Left renal cortex interstitium (tissue), 4 donors: ENCODE measurements around the gene GDF10. TPM values are rescaled to one million over a fixed set of nuclear protein-coding genes. Genes with fewer than 3 reads are reported as not detected.

Experiments used
- DNase-seq, 4 donors: peaks; one replicate each; pipeline ENCODE4 v3.0.0-alpha.2; 2013; ENCODE audit warnings: low read depth in 4 of 4, low spot score in 2 of 4, missing footprints in 1 of 4
- polyA plus RNA-seq, 4 donors: library from polyadenylated mRNA; unstranded; fragments of 120-200 nt; gene quantifications; one replicate each; pipeline ENCODE4 v1.2.1, GENCODE V29; 2013; ENCODE audit not compliant: insufficient read length in 4 of 4

The GDF10 gene
- polyA plus RNA-seq, 4 donors, result 1.2 to 3.1 (median 1.8) TPM

GRCh38 chr10:47268696-47269095 is 31.3 kb upstream of the GDF10 start:
- DNase-seq, result no peak

DNA sequence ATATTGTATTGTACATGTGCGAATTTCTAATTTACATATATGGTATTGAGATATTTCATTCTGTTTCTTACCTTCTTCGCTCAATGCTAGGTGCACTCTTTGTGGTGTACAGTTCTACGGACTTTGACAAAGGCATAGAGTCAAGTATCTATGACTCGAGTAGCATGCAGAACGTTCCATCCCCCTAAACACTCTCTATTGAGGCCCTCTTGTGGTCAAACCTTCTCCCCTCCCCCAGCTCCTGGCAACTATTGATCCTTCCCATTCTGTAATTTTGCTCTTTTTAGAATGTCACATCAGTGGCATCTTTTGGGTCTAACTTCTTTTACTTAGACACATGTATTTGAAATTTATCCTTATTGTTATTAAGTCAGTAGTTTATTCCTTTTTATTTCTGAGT is 30.7 kb upstream of the GDF10 start:
- no peak for DNase-seq

- DNase-seq, result no peak
These were observed 23.9 kb upstream of the GDF10 start for GRCh38 chr10:47276071-47276470.

DNA sequence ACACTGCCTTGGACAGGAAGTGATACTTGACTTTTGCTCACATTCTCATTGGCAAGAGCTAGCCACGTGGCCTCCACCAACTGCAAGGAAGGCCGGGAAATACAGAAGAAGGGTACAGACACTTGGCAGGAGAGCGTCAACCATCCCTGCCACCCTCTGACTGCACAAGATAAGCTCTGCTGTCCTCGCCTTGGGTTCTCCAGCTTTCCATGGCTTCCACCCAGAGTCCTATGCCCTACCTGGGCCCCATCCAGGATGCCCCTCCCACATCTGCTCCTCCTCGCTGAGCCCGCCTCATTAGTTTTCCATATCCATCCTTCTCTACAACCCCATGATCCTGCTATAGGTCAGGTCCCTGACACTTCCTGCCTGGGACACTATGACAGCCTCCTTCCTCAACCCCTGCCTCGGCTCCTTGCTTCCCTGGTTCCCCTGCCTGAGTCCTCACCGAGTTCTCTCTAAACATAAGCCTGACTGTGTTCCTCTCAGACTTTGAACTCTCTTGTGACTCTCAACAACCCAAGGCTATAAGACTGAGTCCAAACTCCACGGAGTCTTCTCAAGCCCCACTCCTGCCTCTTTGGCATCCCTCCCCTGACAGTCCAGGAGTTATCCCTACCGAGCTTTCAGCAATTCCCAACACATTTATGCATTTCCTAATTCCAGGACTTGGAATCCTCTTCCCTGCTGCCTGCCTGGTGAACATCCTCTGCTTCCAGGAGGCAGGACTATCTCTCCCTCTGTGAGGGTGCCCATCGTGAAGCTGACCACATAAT is 23.2 kb upstream of the GDF10 start:
- no peak for DNase-seq

DNA sequence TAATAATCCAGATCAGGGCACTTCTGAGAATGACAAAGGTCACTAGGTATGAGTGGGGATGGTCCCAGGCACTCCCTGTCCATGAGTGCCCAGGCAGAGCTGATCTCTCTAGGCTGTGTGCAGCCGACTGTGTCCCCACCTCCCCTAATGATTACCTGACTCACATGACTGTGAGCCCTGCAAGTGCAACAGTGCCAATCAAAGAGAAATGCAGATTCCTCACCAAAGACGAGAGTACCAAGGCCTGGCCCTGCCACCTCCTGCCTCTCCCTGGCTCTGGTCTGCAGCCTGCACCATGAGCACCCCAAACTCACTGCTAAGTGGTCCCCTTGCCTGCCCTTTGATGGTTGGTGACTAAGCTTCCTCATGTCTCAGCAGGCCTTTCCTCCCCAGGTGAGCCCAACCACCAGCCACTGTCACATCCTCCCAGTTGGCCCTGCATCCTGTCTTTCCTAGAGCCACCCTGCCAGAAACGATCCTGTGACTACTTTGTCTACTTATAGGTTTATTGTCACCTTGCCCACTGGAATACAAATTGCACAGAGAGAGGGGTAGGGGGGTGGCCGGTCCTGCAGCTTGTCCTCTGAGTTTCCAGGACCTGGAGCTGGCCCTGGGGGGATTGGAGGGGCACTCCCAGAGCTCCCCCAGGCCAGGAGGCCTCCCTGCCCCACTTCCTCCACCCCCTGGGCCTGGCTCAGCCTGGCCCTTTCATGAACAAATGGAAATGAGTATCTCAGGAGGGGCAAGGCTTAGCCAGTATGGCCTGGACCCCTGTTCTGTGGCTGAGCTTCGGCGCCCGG is 22.4 kb upstream of the GDF10 start:
- DNase-seq, result no peak

- no peak for DNase-seq
These were observed 21.9 kb upstream of the GDF10 start for GRCh38 chr10:47278152-47278473.

- DNase-seq, result no peak
These were observed 21.3 kb upstream of the GDF10 start for GRCh38 chr10:47278720-47279119.

GRCh38 chr10:47279276-47279675 is 20.7 kb upstream of the GDF10 start:
- no peak for DNase-seq

DNA sequence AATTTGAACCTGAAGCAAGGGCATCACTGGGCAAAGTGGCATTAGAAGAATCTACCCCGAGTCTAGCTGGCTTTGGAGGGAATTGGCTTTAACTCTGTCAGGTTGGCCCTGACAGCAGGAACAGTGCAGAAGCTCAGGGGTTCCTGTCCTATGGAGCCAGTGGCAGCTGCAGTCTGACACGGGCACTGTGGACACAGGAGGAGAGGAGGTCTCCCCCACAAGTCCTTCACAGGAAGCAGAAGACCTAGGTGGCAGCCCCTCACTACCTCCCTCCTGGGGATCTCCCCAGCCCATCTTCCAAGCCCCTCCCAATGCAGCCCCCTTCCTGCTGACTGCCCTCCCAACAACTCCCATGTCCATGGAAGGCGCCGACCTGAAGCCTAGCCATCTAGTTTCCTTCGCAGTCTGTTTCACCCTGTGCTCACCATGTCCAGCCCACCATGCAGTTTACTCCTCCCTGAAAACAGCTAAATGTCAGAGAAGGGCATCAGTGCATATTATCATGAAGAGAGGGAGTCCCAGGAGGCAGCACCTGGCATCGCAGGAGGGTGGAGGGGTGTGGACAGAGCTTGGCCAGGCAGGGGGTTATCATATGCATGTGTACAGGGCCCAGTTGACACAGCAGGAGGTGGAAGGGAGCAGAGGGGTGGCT is 17.9 kb upstream of the GDF10 start:
- DNase-seq, result no peak

DNA sequence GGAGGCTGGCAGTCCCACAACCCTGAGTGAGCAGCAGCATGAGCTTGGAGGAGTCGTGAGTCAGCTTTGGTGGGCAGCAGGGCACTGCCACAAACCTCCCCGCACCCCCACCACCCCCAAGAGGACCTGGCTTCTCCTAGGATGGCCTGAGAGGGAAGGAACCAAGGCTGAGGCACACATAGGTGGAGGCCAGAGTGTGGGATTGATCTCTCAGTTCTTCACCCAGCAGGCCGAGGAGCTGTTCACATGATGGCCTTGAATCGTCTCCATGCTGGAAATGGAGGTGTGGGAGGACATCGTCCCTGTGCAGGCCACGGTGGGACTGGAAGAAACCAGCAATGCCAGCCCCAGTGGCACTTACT is 17.4 kb upstream of the GDF10 start:
- DNase-seq, result no peak

DNA sequence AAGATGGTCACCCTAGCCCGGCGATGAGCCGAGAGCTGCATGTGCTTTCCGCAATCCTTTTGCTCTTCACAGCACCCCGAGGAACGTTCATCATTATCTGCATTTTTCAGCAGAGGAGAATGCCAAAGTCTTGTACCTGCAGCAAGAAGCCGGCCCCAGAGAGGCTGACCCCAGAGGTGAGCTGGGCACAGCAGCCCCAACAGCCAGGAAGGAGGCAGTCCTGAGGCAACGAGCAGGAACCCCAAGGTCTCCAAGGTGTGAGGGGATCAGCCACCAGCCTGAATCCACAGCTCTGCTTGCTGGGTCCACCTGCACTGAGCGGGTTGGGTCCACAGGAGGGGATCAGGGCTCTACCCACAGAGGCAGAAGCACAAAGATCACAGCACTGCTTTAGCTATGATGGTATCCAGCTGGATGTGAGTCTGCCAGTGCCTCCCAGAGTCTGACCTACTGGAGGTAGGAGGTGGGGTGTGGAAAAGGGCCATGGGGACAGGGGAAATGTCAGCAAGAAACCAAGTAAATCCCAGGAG is 16.8 kb upstream of the GDF10 start:
- DNase-seq, result no peak

GRCh38 chr10:47283848-47284247 is 16.1 kb upstream of the GDF10 start:
- DNase-seq, result no peak

DNA sequence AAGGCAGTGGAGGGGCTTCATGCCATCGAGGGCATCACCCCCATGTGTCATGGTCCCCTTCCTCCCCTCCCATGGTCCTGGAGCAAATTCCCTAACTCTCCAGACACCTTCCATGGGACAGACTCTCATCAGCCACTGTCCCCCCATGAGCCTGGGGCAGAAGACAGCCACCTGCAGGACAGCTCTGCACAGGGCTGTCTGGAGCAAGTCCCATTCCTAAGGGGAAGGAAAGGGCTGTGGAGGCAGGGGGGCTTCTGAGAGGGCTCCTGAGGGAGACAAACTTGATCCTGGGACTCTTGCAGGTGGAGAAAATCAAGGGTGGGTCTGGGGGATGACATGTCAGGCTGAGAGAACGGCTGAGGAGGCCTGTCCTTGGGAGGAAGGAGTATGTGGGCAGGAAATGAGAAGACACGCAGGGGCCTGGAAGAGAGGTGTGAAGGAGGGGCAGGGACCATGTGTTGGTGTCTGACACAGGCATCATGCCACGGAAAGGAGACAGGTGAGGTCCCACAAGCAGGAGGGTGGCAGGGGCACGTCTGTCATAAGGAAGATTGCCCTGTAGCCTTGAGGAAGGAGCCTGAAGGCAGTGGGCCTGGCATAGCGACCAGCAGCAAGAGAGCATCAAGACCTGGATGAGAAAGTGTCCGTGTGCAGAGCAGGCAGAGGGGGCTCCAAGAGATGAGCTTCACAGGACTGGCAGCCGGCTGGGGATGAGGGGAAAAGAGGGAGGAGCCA is 14.4 kb upstream of the GDF10 start:
- DNase-seq, result no peak

- DNase-seq, result no peak
These were observed 13.9 kb upstream of the GDF10 start for GRCh38 chr10:47286116-47286505.

GRCh38 chr10:47286591-47287315 is 13.2 kb upstream of the GDF10 start:
- no peak for DNase-seq

- no peak for DNase-seq
These were observed 12.6 kb upstream of the GDF10 start for GRCh38 chr10:47287365-47287802.

GRCh38 chr10:47287805-47288204 is 12.2 kb upstream of the GDF10 start:
- DNase-seq, result no peak

DNA sequence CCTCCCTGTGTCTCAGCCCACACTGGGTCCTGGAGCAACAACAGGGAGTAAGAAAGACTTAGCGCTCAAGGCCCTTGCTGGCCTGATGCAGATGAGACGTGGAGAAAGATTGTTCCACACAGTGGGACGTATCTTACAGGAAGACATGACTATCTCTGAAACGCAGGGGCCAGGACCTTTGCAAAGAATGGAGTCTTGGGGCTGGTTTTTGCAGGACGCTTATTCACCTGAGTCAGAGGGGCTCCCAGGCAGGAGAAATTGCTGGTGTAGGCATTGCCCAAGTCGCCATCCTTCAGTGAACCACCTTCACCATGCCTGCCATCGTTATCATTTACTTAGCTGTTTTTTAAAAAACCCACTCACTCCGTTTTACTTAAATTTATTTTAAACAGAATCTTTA is 11.8 kb upstream of the GDF10 start:
- no peak for DNase-seq

DNA sequence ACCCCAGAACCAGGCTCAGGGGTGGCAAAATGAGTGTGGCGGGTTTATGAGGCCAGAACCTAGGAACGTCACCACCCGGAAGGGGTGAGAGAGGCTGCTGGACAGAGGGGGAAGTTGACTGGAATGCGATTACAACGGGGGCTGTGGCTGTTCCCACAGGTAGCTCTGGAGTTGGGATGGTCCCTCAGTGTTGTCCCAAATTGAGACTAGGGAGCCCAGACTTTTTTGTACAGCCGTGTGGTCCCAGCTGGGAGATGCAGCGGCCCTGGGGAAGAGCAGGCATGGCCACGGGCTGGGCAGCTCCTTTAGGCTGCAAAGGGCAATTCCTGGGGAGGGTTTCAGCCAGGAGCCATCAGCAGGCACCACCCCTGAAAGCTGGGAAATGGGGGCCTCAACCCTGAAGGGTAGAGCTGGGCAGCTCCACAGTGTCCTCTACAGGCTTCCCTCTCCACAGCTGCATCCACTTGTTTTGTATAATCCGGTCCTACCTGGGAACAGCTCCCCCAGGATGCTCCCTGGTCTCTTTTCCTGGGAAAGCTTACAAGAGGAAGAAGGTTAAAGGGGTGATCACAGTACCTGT is 11.0 kb upstream of the GDF10 start:
- no peak for DNase-seq

- DNase-seq, result no peak
These were observed 10.1 kb upstream of the GDF10 start for GRCh38 chr10:47289921-47290320.
